CD4-positive, alpha-beta T cell treated with Interleukin-21 for 1 hour (primary cell): ENCODE results near the gene CAPN1.
"Not testable (repeated sequence)": the region's sequence is repeated elsewhere in the genome, so short reads cannot be mapped to it uniquely, and the experiment has no call there.

Experiments used
- DNase-seq: peaks from one replicate; pipeline ENCODE4 v3.0.0-alpha.2; 2020

The CAPN1 gene

GRCh38 chr11:65181569-65182257 is at the start of gene CAPN1:
CAPN1 (plus strand) TSS chr11:65181928; CDS start chr11:65182702, 774 bp downstream.
- DNase-seq = peak; percentile 82

- no peak for DNase-seq
Observed at GRCh38 chr11:65132238-65132987, 49.3 kb upstream of the CAPN1 start.

- peak; percentile 55 for DNase-seq
Observed at GRCh38 chr11:65132988-65133700, 48.6 kb upstream of the CAPN1 start.

DNA sequence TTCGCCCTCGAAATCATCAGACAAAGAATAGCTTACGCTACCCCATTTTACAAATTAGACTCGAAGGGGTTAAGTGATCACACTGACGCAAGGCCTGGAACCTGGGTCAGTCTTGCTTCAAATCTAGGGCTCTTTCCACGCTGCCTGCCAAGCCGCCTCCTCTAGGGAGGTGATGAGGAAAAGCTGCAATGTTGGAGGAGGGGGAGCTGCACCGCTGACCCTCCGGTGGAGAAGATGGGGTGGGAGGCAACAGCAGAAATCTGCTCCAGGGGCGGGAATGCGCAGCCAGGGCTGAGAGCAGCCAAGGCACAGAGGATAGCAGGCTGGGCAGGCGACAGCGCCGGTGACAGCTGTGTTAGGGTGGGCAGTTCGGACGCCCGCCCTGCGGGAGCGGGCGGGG is 48.0 kb upstream of the CAPN1 start:
- no peak for DNase-seq

DNA sequence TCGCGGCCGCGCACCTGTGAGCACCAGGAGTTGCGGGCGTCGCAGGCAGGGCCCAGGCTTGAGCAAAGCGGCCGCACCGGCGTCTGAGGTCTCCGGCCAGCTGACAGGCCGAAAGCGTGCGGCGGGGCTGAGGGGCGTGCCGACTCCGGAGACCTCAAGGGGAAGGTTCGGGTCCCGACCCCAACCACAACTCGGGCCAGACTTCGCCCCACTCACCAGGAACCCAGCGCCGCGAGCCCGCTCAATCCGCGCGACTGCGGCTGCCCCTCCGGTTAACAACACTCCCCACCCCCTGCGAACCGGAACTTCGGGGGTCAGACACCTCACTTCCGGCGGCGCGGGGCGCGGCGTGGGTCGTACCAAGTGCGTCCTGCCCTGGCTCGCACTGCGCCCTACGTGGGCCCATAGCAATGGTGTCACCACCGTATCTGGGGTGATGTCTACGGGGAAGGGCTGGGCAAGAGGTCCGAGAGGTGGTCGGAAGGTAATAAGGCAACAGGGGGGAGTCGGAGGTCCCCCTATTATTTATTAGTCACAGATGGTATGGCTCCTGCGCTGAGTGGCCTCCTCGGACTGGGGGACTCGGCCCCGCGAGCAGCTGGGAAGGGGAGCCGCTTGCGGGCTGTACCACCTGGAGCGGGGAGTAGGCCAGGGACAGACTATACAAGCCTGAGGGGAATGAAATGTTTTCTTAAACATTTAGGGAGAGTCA is 47.3 kb upstream of the CAPN1 start, which contains the start of gene SYVN1:
Gene SYVN1, minus strand, starts transcription at position 280 of the 712 bp plus-strand sequence. CDS start 918 bp downstream, outside the sequence.
- DNase-seq = peak; percentile 92

DNA sequence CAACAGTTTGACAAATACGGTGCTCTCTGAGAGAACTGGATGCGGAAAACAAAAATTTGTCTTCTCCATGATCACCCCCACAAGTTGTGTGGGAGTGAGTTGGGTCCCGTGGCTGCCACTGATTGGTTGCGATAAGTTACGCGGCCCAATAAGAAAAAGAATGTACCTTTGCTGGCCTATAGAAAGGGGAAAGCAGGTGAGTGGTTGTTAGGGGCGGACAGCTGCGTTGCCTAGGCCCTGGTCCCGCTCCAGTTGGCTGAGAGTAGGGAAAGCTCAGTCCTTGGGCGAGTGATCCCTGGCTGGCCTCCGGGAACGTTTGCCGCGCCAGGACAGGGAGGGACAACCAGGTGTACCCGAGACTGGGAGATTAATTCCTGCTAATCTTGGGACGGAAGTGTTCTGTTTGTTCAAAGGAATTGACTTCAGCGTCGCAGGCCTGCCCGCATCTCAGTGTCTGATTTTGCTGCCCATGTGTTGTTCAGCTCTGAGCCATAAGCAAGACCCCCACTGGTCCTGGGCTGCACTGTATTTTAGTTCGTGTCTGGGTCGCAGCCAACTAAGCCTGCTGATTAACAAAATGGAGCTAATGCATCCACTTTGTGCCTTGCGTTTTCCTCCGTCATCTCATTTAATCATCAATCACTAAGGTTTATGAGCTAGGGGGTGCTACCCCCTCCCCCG is 46.6 kb upstream of the CAPN1 start:
- DNase-seq = peak; percentile 94

DNA sequence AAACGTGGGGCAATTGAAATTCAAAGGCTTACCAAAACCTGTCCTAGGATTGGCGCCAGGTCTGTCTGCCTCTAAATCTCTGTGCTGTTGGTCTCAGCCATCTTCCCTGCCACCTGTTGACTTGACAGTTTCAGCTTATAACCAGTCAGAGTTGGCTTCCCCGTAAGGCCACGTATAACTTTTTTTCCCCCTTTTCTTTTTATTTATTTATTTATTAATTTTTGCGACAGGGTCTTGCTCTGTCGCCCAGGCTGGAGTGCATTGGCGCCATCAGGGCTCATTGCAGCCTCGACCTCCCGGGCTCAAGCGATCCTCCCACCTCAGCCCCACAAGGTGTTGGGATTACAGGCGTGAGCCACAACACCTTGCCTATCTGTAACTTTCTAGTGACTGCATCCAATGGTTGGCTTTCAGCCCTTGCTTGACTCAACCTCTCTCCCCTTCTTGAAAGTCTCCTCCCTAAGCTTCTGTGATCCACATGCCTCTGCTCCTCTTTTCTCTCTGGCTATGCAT is 46.0 kb upstream of the CAPN1 start:
- DNase-seq = no peak

- no peak for DNase-seq
Observed at GRCh38 chr11:65136515-65137096, 45.1 kb upstream of the CAPN1 start.

GRCh38 chr11:65141896-65142494 is 39.7 kb upstream of the CAPN1 start:
- DNase-seq = no peak

DNA sequence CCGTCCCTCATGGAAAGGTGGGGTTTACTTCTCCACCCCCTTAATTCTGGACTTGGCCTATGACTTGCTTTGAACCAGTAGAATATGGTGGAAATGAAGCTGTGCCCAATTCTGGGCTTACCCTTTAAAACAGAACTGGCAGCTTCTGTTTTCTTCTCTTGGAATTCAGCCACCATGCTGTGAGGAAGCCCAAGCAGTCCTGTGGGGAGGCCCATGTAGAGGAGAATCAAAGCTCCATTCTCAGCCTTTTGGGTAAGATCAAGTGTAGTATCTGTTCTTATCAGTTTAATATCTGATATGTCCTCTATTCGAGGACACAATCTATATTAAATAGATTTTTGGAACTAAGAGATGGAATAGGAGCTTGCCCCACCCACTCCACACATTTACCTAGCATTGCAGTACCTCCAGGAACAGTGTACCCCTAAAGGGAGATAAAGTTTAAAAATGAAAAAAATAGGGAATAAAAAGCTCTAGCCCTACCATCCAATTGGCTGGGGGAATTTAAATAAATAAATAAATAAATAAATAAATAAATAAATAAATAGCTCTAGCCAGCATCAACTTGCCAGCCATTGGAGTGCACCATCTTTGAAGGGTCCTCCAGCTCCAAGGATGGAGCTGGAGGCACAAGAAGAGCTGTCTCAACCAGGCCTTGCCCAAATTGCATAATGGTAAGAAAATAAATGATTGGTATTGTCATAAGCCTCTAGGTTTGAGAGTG is 34.2 kb upstream of the CAPN1 start:
- no peak for DNase-seq

- no peak for DNase-seq
Observed at GRCh38 chr11:65148657-65149056, 33.1 kb upstream of the CAPN1 start.

GRCh38 chr11:65150131-65150508 is 31.6 kb upstream of the CAPN1 start:
- DNase-seq = not testable (repeated sequence)

DNA sequence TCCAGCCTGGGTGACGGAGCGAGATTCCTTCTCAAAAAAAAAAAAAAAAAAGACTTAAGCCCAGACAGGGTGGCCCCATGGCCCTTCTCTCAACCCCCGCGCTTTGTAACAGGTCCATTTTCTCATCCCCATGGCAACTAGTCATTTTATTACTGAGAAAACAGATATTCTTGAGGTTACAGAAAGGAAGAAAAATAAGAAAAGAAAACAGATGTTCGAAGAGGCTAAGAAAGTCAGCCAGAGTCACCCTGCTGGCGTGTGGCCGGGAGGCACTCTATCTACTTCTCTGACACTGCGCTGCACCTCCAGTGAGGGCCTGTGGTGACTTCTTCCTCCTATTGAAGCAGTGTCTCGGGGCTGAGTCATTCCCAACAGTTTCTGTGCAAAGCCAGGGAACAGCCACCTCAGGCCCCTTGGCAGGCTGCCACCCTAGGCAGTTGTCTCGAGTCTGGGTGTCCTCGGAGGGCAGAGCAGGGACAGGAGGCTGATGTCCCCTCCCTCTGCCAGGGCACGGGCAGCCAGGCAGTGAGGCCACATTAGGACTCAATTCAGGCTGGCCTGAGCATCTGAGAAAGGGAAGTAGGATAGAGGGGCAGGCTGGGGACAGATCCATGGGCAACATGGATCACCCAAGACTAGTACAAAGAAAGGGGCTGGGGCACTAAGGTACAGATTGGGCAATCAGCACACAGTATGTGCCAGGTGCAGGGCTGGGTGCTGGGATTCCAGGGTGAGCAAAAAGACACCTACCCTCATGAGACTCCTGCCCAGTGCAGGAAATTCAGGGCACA is 31.0 kb upstream of the CAPN1 start:
- DNase-seq = peak; percentile 21

GRCh38 chr11:65151331-65151899 is 30.3 kb upstream of the CAPN1 start:
- DNase-seq = no peak

DNA sequence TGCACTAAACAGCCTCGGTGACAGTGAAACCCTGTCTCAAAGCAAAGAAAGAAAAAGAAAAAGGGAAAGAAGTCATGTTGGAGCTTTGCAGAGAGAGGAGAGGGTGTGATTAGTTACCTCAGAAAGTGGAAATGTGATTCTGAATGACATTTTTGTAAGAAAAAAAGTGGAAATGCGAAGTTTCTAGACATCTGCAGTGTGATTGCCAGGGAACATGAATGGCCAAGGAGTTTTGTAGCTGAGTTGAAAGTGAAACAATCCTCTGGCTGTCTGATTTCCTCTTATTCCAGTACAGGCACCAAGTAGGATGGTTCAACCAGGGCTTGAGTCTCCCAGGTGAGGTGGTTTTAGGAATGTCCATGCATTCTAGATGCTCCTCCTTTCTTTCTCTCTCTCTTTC is 29.6 kb upstream of the CAPN1 start:
- DNase-seq = no peak

GRCh38 chr11:65156256-65156655 is 25.5 kb upstream of the CAPN1 start:
- DNase-seq = no peak

DNA sequence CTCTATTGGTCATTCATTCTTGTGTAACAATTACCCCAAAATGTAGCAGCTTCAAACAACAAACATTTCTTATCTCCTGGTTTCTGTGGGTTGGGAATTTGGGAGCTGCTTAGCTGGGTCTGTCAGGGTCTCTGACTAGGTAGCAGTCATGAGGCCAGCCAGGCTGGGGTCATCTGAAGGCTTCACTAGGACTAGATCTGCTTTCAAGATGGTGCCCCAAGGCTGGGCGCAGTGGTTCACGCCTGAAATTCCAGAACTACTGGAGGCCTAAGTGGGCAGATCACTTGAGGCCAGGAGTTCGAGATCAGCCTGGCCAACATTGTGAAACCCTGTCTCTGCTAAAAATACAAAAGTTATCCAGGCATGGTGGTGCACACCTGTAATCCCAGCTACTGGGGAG is 24.8 kb upstream of the CAPN1 start:
- DNase-seq = no peak

- DNase-seq = no peak
Observed at GRCh38 chr11:65157336-65157735, 24.4 kb upstream of the CAPN1 start.

DNA sequence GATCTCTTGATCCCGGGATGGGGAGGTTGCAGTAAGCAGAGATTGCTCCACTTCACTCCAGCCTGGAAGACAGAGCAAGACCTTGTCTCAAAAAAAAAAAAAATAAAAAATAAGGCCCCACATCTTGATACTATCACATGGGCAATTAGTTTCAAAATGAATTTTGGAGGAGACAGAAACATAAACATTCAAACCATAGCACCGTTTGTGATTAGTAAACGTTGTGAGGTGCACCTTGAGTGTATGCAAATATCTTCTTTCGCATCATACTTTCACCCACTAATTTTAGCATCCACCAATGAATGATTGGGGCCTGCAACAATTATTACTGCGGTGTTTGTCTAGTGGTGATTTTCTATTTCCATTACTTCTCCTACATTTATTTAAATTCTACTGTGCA is 22.7 kb upstream of the CAPN1 start:
- no peak for DNase-seq
